Superior temporal gyrus (tissue), 1 donor: ENCODE data around the gene GOLGA6L7.
"Not testable (repeated sequence)": the region's sequence is repeated elsewhere in the genome, so short reads cannot be mapped to it uniquely, and the experiment has no call there.

Source experiments
- DNase-seq: peaks from one replicate; pipeline ENCODE4 v3.0.0-alpha.2; 2016; ENCODE audit errors: extremely low spot score

The GOLGA6L7 gene

DNA sequence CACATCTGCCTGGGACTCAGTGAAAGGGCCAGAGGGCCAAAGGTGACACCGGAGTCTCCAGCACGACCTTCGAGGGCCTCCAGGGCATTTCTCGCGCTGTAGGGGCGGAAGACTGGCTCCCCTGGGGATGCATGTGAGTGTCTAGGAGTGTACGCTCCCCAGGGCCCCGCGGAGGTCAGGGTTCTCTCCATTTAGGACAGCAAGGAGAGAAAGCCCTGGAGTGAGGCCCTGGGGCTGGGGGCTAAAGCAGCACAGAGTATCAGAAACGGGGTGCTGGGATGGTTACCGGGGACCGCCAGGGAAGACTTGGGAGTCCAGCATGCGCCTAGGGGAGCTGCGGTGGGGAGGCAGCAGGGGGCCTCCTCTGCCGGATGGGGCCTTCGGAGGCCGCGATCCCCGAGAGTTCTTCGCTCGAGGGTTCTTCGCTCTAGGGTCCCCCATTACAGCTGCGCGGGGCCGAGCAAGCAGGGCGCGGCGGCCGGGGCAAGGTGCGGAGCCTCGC lies 36.7 kb upstream of the GOLGA6L7 start:
- peak; percentile 7 for DNase-seq

DNA sequence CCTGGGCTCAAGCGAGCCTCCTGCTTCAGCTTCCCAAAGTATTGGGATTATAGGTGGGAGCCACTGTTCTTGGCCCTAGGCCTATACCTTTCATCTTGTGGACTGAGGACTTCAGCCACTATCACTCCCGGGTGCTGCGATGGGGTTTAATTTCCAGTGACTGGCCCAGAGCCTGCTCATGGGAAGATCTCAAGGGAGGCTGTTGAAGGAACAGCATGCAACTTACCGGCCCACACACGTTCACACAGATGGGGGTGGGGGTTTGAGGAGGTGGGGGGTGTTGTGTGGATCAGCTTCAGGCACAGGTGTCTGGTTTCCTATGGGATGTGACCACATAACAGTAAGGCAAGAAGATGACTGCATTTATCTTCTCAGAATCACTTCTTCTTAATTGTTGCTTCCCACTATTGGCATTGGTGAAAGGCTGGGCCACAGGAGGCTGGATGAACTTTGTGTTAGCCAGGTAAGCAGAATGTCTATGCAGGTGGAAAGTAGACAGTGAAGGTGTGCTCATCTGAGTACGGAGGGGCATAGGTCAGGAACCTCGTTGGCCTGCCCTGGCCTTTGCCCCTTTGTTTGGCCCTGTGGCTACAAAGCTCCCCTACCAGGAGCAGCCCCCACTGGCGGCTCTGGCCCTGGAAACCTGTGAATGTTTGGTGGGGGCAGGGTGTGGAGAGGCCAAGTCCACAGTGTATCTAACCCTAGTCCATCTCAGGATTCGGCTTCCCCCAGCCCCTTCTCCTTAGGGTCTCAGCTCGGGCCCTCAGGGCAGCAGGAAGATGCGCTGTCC lies 35.9 kb upstream of the GOLGA6L7 start:
- peak; percentile 8 for DNase-seq

DNA sequence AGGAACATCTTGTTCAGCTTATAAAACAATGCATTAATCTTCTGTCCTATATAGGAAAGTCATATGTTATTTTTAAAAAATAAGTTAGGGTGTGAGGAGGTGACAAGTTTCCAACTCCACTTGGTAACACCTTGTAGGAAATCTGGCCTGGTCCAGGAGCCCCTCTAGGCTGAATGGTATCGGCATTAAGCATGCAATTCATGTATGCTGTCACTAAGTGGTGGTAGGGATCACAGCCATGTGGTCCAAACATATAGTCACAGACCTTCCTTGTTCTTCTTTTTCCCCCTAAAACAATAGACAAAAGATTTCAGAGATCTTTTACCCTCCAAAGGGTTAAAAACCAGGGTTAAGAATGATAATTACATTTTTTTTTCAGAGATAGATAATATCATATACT lies 33.2 kb upstream of the GOLGA6L7 start:
- DNase-seq, result no peak

DNA sequence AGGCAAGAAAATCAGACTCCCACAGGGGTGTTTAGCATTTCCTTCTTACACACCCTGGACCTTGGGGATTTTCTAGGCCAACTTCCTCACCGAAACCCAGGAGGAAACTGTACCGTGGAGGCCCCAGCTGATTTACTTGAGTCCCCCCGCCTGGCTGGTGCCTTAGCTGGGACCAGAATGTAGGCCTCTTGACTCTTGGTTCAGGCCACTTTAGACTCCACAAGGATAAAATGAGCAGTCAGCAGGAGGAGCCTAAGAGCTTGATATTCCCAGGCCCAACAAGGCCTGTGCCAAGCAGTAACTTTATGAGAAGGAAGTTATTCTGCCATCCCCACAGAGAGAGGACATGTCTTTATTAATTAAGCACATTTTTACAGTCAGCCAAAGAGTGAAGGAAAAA lies 32.7 kb upstream of the GOLGA6L7 start:
- no peak for DNase-seq

DNA sequence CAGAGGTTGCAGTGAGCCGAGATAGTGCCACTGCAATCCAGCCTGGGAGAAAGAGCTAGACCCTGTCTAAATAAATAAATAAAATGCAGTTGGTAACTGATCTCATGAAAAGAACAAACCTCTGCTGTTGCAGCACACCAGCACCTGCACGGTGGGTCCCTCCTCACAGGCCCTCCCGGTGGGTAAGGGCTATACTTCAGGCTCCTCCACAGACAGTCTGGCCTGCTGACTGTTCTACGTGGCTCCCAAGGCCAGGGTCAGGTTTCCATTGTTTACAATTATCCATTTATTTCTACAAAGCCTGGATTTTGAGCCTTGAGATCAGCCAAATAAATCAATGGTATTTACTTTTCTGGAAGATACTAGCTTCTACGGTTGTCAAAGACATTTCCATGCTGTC lies 32.2 kb upstream of the GOLGA6L7 start:
- DNase-seq, result no peak

DNA sequence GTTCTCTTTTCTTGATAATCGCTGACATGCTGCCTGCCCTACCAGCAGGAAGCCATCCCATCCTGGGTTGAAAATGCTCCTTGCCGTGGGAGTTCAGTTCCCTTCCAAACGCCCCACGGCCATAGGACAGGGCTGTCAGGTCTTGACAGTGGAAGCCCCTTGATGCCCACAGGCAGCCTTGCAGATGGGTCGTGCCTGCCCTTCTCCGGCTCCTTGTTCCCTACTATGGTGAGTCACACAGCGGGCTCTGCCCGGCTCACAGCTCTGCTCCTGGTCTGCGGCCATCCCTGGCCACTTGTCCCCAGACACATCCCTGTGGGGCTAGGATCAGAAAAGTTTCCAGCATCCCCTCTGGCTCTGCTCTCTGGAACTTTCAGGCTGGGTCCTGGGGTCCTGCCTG lies 31.1 kb upstream of the GOLGA6L7 start:
- no peak for DNase-seq

DNA sequence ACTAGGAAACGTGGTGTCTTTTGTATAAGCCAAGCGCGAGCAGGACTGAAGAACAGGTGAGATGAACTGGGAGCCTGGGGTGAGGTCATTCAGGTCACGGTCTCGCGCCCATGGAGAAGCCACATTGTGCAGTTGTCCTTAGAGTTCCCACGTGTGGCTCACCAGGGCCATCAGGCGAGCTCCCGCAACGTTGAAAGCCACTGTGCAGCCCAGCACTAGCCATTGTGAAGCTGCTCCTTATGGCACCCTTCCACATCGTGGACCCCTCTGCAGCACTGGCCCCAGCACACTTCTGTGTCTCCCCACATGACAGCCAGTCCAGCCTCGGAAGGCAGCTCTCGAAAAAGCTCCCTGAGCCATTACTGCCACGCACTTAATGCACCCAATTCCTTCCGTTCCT lies 29.8 kb upstream of the GOLGA6L7 start:
- no peak for DNase-seq

DNA sequence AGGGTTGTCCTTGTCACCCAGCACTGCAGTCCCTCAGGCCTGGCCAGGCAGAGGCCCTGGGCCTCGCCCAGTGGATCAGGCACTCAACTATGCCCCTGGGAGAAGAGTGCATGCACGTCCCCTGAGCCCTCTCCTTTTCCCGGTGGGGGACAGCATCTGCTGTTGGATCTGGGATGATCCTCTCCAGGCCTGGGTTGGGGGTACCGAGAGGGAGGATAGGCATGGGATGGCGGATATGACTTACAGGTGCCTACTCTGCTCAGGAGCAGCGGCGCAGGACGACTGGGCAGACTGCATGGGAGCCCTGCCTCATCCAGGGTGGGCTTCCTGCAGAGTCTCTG lies 28.4 kb upstream of the GOLGA6L7 start:
- no peak for DNase-seq

DNA sequence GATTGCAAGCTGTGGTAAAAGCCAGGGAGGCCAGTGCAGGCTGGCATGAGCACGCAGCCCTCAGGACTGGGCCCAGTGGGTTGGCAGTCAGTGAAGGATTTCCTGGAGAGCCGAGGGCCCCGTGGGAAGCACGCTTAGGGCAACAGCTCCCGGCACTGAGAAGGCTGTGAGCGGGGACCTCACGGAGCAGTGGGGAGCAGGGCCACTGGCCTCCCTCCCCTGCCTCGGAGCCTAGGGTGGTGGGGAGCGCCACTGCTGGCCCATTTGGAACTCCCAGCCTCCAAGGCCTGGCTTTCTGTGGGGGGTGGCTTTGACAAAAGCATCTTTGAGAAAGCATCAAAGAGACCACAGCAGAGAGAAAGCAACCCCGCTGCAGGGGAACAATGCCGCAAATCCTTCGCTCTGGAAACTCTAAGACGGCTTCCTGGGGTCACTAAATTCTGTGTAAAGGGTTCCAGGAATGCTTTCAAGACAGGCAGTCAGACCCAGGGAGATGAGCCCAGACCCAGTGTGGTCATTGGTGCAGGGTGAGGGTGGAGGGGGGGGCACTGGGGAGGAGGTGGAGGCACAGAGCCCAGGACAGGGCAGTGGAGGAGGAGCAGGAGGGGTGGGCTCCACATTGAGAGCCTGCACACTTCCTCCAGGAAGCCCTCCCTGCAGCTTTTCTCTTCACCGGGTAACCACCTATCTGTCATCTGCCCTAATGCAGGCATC lies 27.8 kb upstream of the GOLGA6L7 start:
- DNase-seq, result no peak

DNA sequence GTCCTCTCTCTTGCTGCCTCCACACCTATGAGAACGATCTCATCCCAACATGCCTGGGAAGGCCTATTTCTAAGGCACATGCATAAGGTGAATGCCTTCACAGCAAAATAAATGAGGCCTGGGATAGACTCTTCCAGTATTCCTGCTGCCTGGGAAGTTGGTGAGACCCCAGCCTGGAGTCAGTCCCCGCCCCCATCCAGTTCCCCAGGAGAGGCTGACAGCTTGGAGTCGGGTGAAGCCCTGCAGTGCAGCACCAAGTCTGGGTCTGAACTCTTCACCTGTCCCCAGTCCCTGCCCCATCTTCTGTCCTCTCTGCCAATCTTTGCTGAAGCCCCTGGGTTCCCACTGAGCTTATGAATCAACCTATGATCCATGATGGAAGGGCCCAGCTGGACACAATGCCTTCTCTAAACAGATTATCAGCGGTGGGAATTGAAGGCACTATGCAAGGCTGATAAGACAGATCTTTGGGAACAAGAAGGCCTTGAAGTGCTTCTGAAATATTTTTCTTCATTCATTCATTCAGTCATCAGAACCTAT lies 27.1 kb upstream of the GOLGA6L7 start:
- DNase-seq, result no peak

DNA sequence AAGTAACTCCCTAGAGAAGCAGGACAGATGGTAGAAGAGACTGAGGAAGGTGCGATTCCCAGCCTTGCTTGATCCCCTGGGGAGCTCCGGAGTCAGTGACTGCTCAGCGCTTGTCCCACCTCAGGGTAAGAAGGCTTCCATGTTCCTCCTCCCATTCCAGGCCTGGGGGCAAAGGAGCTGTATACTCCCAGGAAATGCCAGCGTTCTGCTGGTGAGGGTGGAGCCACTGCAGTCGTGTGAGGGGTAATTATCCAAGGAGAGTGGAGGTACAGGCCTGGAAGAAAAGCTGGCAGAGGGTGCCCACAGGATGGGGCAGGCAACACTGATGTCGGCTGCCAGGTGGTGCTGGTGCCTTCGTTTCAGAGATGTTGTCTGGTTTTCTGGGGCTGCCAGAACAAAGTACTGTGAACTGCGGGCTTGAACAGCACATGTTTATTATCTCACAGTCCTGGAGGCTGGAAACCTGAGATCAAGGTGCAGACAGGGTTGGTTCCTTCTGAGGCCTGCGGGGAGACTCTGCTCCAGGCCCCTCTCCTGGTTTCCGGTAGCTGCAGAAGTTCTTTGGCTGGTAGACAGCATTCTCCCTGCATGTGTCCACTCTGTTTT lies 25.2 kb upstream of the GOLGA6L7 start:
- DNase-seq, result no peak

DNA sequence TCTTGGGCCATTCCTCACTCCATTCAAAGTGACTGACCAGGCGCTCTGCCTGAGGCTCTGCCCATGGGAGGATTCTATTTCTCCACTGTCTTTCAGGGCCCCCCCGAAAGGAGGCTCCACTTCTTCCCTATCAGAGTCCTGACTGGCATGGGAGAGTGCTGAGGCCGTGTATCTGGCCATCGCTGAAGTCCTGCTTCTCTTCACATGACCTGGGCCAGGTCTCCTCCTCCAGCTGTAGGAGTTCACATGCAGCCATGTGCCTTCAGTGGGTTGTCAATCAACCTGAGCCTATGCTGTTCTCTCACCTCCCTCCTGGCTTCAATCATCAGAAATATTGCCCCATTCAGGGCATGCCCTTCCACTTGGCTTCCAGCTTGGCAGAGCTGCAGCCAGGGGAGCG lies 24.6 kb upstream of the GOLGA6L7 start:
- no peak for DNase-seq

DNA sequence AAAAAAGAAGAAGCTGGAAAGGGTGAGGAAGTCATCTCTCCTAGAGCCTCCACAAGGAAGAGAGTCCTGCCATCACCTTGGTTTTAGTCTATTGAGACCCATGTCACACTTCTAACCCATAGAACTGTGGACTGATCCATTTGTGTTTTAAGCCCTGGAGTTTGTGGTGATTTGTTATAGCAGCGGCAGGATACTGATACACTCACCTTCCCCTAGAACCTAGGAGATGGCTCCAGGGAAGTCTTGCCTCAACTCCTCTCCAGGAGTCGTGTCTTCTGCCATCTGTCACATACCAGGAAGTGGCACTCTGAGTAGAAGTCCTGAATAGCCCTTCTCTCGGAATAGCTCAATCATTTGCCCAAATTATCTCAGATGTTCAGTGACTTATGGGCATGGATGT lies 22.7 kb upstream of the GOLGA6L7 start:
- DNase-seq, result no peak

DNA sequence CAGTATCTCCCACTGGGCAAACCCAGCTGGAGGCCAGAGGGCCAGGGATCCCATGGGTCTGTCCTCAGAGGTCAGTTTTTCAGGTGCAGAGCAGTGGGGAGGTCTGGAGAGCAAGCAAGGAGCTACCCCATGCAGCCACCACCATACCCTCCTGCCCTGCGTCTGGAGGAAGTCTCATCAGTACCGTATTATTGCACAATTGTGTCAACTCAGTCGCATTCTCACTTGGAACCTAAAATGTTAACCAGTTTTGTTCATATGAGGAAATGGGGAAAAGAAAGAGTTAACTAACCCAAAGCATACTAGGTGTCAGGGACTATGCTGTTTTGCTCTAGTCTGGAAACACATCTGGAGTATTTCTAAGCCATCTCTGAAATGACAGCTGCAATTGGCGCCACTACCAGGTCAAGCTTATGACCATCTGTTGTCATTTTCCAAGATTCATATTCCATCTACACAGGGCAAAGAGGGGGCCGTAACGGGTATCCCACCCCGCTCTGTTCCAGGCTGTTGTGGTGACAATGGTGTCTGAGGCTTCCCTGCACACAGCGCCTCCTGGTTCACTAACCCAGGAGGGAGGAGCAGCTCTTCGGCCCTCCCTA lies 20.4 kb upstream of the GOLGA6L7 start:
- no peak for DNase-seq

DNA sequence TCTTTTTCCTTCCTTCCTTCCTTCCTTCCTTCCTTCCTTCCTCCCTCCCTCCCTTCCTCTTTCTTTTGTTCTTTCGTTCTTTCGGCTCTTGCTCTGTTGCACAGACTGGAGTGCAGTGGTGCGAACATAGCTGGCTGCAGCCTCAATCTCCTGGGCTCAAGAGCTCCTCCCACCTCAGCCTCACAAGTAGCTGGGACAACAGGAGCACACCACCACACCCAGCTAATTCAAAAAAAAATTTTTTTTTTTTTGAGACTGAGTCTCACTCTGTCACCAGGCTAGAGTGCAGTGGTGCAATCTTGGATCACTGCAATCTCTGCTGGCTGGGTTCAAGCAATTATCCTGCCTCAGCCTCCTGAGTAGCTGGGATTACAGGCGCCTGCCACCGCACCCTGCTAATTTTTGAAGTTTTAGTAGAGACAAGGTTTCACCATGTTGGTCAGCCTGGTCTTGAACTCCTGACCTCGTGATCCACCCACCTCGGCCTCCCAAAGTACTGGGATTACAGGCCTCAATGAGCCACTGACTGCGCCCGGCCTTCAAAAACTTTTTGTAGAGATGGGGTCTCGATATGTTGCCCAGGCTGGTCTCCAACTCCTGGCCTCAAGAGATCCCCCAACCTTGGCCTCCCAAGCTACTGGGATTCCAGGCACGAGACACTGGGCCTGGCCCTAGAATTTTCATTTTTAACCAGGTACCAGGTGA lies 13.3 kb upstream of the GOLGA6L7 start:
- not testable (repeated sequence) for DNase-seq

DNA sequence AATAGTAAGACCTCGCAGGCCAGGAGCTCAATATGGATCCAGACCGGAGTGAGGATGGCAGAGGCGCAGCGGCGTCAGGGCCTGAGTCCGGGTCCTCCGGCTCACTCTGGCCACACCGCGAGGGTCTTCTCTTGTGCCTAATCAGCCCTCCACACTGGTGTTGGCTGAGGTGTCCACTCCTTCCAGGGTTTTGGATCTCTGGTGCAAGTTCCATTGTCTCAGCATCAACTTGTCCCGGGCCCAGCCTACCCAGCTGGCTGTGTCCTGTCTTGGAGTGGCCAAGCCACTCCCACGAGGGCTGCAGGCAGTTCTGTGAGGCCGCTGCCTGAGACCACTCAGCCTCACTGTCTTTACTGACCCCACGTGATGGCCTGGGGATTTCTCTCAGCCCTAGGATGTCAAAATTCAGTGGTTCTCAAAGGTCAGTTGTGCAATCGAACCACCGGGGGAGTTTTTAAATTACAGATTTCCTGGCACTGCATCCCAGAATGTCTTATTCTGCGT lies 12.6 kb upstream of the GOLGA6L7 start:
- DNase-seq, result no peak

DNA sequence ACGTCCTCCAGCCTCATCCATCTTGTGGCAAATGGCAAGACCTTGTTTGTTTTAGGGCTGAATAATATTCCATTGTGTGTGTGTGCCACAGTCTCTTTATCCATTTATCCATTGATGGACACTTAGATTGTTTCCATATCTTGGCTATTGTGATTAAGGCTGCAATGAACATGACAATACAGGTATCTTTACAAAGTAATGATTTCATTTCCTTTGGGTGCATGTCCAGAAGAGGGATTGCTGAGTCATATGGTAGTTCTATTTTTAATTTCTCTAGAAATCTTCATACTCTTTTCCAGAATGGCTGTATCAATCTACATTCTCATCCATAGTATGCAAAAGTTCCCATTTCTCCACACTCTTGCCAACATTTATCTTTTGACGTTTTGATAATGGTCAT lies 6.1 kb upstream of the GOLGA6L7 start:
- not testable (repeated sequence) for DNase-seq

DNA sequence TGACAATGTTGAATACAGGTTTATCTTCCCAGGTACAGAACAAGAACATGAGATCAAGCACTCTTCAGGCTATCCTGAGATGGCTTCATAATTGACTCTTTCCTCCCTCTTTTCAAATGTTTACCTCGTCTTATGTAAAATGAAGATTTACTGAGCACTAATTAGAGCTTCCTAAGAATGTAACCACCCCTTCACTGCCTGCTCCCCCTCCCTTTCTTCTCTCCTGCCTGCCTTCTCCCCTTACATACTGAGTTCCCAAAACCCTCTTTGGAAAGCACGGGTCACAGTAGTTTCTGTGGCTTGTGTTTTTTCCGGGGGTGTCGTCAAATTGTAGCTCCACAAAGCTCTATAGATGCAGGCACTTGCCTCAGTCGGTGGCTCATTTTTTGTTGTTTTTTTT lies 5.2 kb upstream of the GOLGA6L7 start:
- DNase-seq, result not testable (repeated sequence)

DNA sequence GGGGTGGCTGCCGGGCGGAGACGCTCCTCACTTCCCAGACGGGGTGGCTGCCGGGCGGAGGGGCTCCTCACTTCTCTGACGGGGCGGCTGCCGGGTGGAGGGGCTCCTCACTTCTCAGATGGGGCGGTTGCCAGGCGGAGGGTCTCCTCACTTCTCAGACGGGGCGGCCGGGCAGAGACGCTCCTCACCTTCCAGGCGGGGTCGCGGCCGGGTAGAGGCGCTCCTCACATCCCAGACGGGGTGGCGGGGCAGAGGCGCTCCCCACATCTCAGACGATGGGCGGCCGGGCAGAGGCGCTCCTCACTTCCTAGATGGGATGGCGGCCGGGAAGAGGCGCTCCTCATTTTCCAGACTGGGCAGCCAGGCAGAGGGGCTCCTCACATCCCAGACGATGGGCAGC lies 1.3 kb upstream of the GOLGA6L7 start:
- DNase-seq, result not testable (repeated sequence)

DNA sequence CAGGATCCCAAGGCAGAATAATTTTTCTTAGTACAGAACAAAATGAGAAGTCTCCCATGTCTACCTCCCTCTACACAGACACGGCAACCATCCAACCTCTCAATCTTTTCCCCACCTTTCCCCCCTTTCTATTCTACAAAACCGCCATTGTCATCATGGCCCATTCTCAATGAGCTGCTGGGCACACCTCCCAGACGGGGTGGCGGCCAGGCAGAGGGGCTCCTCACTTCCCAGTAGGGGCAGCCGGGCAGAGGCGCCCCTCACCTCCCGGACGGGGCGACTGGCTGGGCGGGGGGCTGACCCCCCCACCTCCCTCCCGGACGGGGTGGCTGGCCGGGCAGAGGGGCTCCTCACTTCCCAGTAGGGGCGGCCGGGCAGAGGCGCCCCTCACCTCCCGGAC lies 827 bp upstream of the GOLGA6L7 start:
- not testable (repeated sequence) for DNase-seq

DNA sequence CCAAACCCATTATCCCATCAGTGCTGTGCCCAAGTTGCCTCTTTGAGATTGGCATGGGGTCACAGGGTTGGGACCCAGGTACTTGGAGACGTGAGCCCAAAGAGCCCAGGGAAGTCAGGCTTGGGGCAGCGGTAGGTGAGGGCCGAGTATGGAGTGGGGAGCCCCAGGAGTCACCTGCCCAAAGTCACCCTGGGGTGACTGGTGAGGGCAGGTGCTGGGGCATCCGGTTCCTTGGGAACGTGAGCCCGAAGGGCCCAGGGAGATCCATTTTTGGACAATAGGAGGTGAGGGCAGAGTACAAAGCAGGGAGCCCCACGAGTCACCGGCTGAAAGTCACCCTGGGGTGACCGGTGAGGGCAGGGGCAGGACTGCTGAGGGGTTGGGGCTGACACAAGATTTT lies 485 bp downstream of the GOLGA6L7 start:
- DNase-seq, result not testable (repeated sequence)
